Endodermal cell (in vitro differentiated cells): ENCODE results near the gene FBH1. TPM values are rescaled to one million over a fixed set of nuclear protein-coding genes. Genes with fewer than 3 reads are reported as not detected.
A peak's percentile ranks its signal among the peaks of the same experiment; 100 is the strongest.

Experiments used
- DNase-seq: peaks from one replicate; pipeline ENCODE4 v3.0.0-alpha.2; 2017
- H3K27ac ChIP-seq: 2 replicates; pipeline ENCODE4 v1.5.1; 2013; ENCODE audit warnings: mild to moderate bottlenecking, low read depth, low read length, moderate library complexity
- H3K27me3 ChIP-seq: 2 replicates; pipeline ENCODE4 v1.6.1; 2013; ENCODE audit warnings: mild to moderate bottlenecking, low read length, moderate library complexity; ENCODE audit not compliant: insufficient read depth, control insufficient read depth, poor library complexity, severe bottlenecking
- H3K36me3 ChIP-seq: 2 replicates; pipeline ENCODE4 v1.7.0; 2013; ENCODE audit warnings: mild to moderate bottlenecking, low read length, moderate library complexity; ENCODE audit not compliant: control insufficient read depth, insufficient read depth
- H3K4me1 ChIP-seq: one replicate; pipeline ENCODE4 v1.7.0; 2013; ENCODE audit warnings: low read length; ENCODE audit not compliant: control insufficient read depth, insufficient read depth
- H3K4me3 ChIP-seq: 2 replicates; pipeline ENCODE4 v1.5.1; 2013; ENCODE audit warnings: mild to moderate bottlenecking, low read length, moderate library complexity
- H3K9ac ChIP-seq: 2 replicates; pipeline ENCODE4 v1.6.1; 2013; ENCODE audit warnings: mild to moderate bottlenecking, low read length, moderate library complexity; ENCODE audit not compliant: poor library complexity, severe bottlenecking; ENCODE audit errors: extremely low read depth
- H3K9me3 ChIP-seq: 2 replicates; pipeline ENCODE4 v1.6.1; 2013; ENCODE audit warnings: mild to moderate bottlenecking, low read length, moderate library complexity; ENCODE audit not compliant: control insufficient read depth
- H3K27ac Mint-ChIP-seq: 2 replicates; pipeline ENCODE4 v1.8.0; 2020; ENCODE audit warnings: mixed read lengths
- H3K27me3 Mint-ChIP-seq: 2 replicates; pipeline ENCODE4 v1.8.0; 2021; ENCODE audit warnings: mild to moderate bottlenecking, mixed read lengths; ENCODE audit not compliant: insufficient read depth
- H3K36me3 Mint-ChIP-seq: 2 replicates; pipeline ENCODE4 v1.8.0; 2020; ENCODE audit warnings: low read depth, mixed read lengths
- H3K4me1 Mint-ChIP-seq: 2 replicates; pipeline ENCODE4 v1.8.0; 2020; ENCODE audit warnings: mixed read lengths
- H3K4me3 Mint-ChIP-seq: 2 replicates; pipeline ENCODE4 v1.8.0; 2020; ENCODE audit warnings: mild to moderate bottlenecking, moderate library complexity, mixed read lengths
- H3K9me3 Mint-ChIP-seq: 2 replicates; pipeline ENCODE4 v1.8.0; 2020; ENCODE audit warnings: mild to moderate bottlenecking, mixed read lengths
- CTCF ChIP-seq: fragments of 200-600 bp; sonication (generic); conservative IDR thresholded peaks from 2 replicates; pipeline ENCODE4 v1.5.0; 2021; ENCODE audit warnings: antibody characterized with exemption, mild to moderate bottlenecking
- WGBS, 2 experiments: methylation state at CpG; one replicate each; pipeline versions ENCODE4 v1.1.5 to v1.1.7; 2013; ENCODE audit warnings: missing lambda C conversion rate in 2 of 2, mixed read lengths in 1 of 2; ENCODE audit not compliant: insufficient coverage in 1 of 2, insufficient read length in 1 of 2; 5-methylcytosine and 5-hydroxymethylcytosine counted together
- total RNA-seq, 2 donors: library from RNA; stranded (reverse); fragmentation: NEBNext Ultra II Directional in 1 of 2; extraction: Animal tissue kit (Norgen Biotek cat#: 25700) in 1 of 2; gene quantifications; 2 replicates in 1 of 2; 3 replicates in 1 of 2; pipeline ENCODE4 v1.2.1, GENCODE V29; 2021

FBH1 gene
- total RNA-seq, 2 donors from 2014 or later, result 61.1 to 71.6 TPM

- TF ChIP-seq CTCF, result no peak
- H3K36me3 Mint-ChIP-seq, result no peaks in the 10 kb centered on the region
- peaks cover 11% of the 10 kb centered on the region for H3K4me1 Mint-ChIP-seq
- peak; percentile 39 for DNase-seq
- Histone ChIP-seq H3K9ac (no peak overlapping the region), H3K27ac (no peak overlapping the region), H3K4me3 (no peak overlapping the region), H3K9me3 (no peaks in the 10 kb centered on the region), H3K27me3 (no peaks in the 10 kb centered on the region), H3K36me3 (no peaks in the 10 kb centered on the region), H3K4me1 (peaks cover 3% of the 10 kb centered on the region)
- 79 to 92% methylated on average over 4 to 5 of the region's 5 CpGs for WGBS, 2 experiments
- no peaks in the 10 kb centered on the region for H3K27me3 Mint-ChIP-seq
- H3K4me3 Mint-ChIP-seq, result no peak overlapping the region
- no peak overlapping the region for H3K27ac Mint-ChIP-seq
- H3K9me3 Mint-ChIP-seq, result no peaks in the 10 kb centered on the region
These were observed 35.9 kb upstream of the FBH1 start for GRCh38 chr10:5854131-5854475.

GRCh38 chr10:5855979-5856700 lies 33.9 kb upstream of the FBH1 start:
- Mint-ChIP-seq H3K4me3 (no peak overlapping the region), H3K27me3 (no peaks in the 10 kb centered on the region), H3K36me3 (no peaks in the 10 kb centered on the region), H3K27ac (no peak overlapping the region), H3K9me3 (no peaks in the 10 kb centered on the region), H3K4me1 (peaks cover 11% of the 10 kb centered on the region)
- H3K27ac ChIP-seq, result no peak overlapping the region
- no peaks in the 10 kb centered on the region for H3K36me3 ChIP-seq
- peak; percentile 24 for DNase-seq
- H3K9me3 ChIP-seq, result no peaks in the 10 kb centered on the region
- H3K4me1 ChIP-seq, result peaks cover 3% of the 10 kb centered on the region
- WGBS, 2 experiments, result 78 to 86% methylated on average over 11 to 18 of the region's 18 CpGs
- no peak overlapping the region for H3K9ac ChIP-seq
- H3K27me3 ChIP-seq, result no peaks in the 10 kb centered on the region
- TF ChIP-seq CTCF, result no peak
- no peak overlapping the region for H3K4me3 ChIP-seq

- WGBS, 2 experiments, result 82 to 87% methylated on average over 5 to 7 of the region's 7 CpGs
- Histone ChIP-seq H3K9ac (no peak overlapping the region), H3K27ac (no peak overlapping the region), H3K4me3 (no peak overlapping the region), H3K36me3 (no peaks in the 10 kb centered on the region), H3K27me3 (no peaks in the 10 kb centered on the region), H3K9me3 (no peaks in the 10 kb centered on the region), H3K4me1 (peaks cover 3% of the 10 kb centered on the region)
- H3K36me3 Mint-ChIP-seq, result peaks cover 4% of the 10 kb centered on the region
- TF ChIP-seq CTCF, result no peak
- peaks cover 11% of the 10 kb centered on the region for H3K4me1 Mint-ChIP-seq
- DNase-seq, result peak; percentile 40
- no peaks in the 10 kb centered on the region for H3K27me3 Mint-ChIP-seq
- no peaks in the 10 kb centered on the region for H3K9me3 Mint-ChIP-seq
- H3K27ac Mint-ChIP-seq, result no peak overlapping the region
- H3K4me3 Mint-ChIP-seq, result no peak overlapping the region
These were observed 33.4 kb upstream of the FBH1 start for GRCh38 chr10:5856701-5857004.
